Amygdala (tissue), 56 donors: ENCODE data around the gene YIPF4.
"Not testable (repeated sequence)": the region's sequence is repeated elsewhere in the genome, so short reads cannot be mapped to it uniquely, and the experiment has no call there.

Experiments
- DNase-seq, 56 donors: peaks; one replicate each; lab custom pipeline; 2025; lab: John Stamatoyannopoulos, UW

YIPF4 gene

GRCh38 chr2:32277674-32278477 lies at the start of gene YIPF4:
Gene YIPF4, plus strand, starts transcription at chr2:32277904. Its CDS starts 252 bp downstream, at chr2:32278156.
- DNase-seq = peak; percentile 31 to 96 (median 78)

- DNase-seq = no peak
These were observed 49.5 kb upstream of the YIPF4 start for GRCh38 chr2:32228181-32228580.

- no peak for DNase-seq
These were observed 48.1 kb upstream of the YIPF4 start for GRCh38 chr2:32229635-32230034.

- no peak for DNase-seq
These were observed 45.7 kb upstream of the YIPF4 start for GRCh38 chr2:32231959-32232358.

GRCh38 chr2:32235315-32235714 lies 42.4 kb upstream of the YIPF4 start:
- DNase-seq = no peak

GRCh38 chr2:32237488-32237887 lies 40.2 kb upstream of the YIPF4 start:
- DNase-seq = no peak

GRCh38 chr2:32237996-32238395 lies 39.7 kb upstream of the YIPF4 start:
- DNase-seq = no peak

GRCh38 chr2:32242331-32242730 lies 35.4 kb upstream of the YIPF4 start:
- no peak for DNase-seq

GRCh38 chr2:32246911-32247310 lies 30.8 kb upstream of the YIPF4 start:
- DNase-seq = no peak

GRCh38 chr2:32248299-32248698 lies 29.4 kb upstream of the YIPF4 start:
- DNase-seq = no peak

- DNase-seq = no peak
These were observed 27.9 kb upstream of the YIPF4 start for GRCh38 chr2:32249731-32250236.

GRCh38 chr2:32250290-32250689 lies 27.4 kb upstream of the YIPF4 start:
- DNase-seq = no peak

- no peak for DNase-seq
These were observed 19.5 kb upstream of the YIPF4 start for GRCh38 chr2:32258242-32258641.

GRCh38 chr2:32260376-32260775 lies 17.3 kb upstream of the YIPF4 start:
- no peak for DNase-seq

GRCh38 chr2:32262105-32262504 lies 15.6 kb upstream of the YIPF4 start:
- DNase-seq = peak in 1 of 56 donors; percentile 3

GRCh38 chr2:32264422-32265105 lies 13.1 kb upstream of the YIPF4 start, which contains the start of gene NLRC4:
Gene NLRC4, minus strand, starts transcription at chr2:32264886. Its CDS starts 8,111 bp downstream, at chr2:32256775.
- no peak for DNase-seq

- no peak for DNase-seq
These were observed 6.6 kb upstream of the YIPF4 start for GRCh38 chr2:32271063-32271462.

GRCh38 chr2:32272279-32272678 lies 5.4 kb upstream of the YIPF4 start:
- no peak for DNase-seq

- DNase-seq = no peak
These were observed 3.4 kb upstream of the YIPF4 start for GRCh38 chr2:32274289-32274688.

- not testable (repeated sequence) for DNase-seq
These were observed 1.9 kb upstream of the YIPF4 start for GRCh38 chr2:32275790-32276189.

- no peak for DNase-seq
These were observed 386 bp upstream of the YIPF4 start for GRCh38 chr2:32277363-32277673.

- DNase-seq = no peak
These were observed 762 bp downstream of the YIPF4 start for GRCh38 chr2:32278478-32278853.
